K562 (cell line): Measurements from ENCODE around the gene NMBR. TPM values are rescaled to one million over a fixed set of nuclear protein-coding genes. Genes with fewer than 3 reads are reported as not detected.

Experiments used
- ATAC-seq: fragments of 200-7000 bp; cut with Tn5 transposase; 3 replicates; pipeline ENCODE4 v1.9.1; 2020; ENCODE audit warnings: moderate library complexity
- BruUV-seq: library from RNA; stranded (reverse); fragments of 400-500 nt; replicated peaks from 2 replicates; lab custom pipeline; 2021; lab: Mats Ljungman, UMichigan
- CTCF ChIA-PET: fragments of 300-600 bp; formaldehyde crosslinking; extraction: SDS; loops from one replicate; lab custom pipeline; 2021; ENCODE audit warnings: low intra/inter-chr PET ratio; lab: Yijun Ruan, JAX
- POLR2A ChIA-PET: fragments of 300-600, 350-650 bp; sonication (Branson Sonifier 250); formaldehyde crosslinking; extraction: SDS; loops from one replicate; lab custom pipeline; 2021; ENCODE audit warnings: antibody characterized with exemption, inconsistent platforms; lab: Yijun Ruan, JAX
- DNase-seq, 4 experiments: peaks; one replicate each; pipeline versions ENCODE4 v3.0.0 to v3.0.0-alpha.2; 2011 to 2018; ENCODE audit warnings: low spot score in 3 of 4, mixed read lengths in 3 of 4; ENCODE audit errors: extremely low read depth in 1 of 4
- FAIRE-seq: peaks from 2 replicates; lab custom pipeline; 2011; peaks lifted over from hg19 to GRCh38; lab: Jason Lieb, UNC
- H2AFZ ChIP-seq: 2 replicates; pipeline ENCODE4 v1.6.0; 2011; ENCODE audit warnings: low read depth, low read length, control low read depth, inconsistent platforms
- H3K27ac ChIP-seq: fragments of 200-600 bp; 3 replicates; pipeline ENCODE4 v1.8.0; 2011; ENCODE audit warnings: low read depth, mild to moderate bottlenecking, control low read depth, inconsistent platforms, low read length, moderate library complexity, mixed read lengths; ENCODE audit errors: extremely low read depth
- H3K27me3 ChIP-seq, 2 experiments: fragments of 300-600 bp in 1 of 2; 2 replicates in 1 of 2; 3 replicates in 1 of 2; pipeline versions ENCODE4 v1.6.0 to v1.8.0; 2011; ENCODE audit warnings: inconsistent platforms in 2 of 2, low read length in 2 of 2, mild to moderate bottlenecking in 1 of 2, mixed read lengths in 1 of 2, moderate library complexity in 1 of 2; ENCODE audit not compliant: control insufficient read depth in 2 of 2, insufficient read depth in 2 of 2
- H3K36me3 ChIP-seq: fragments of 300-600 bp; 3 replicates; pipeline ENCODE4 v1.8.0; 2011; ENCODE audit warnings: mild to moderate bottlenecking, low read length, inconsistent platforms; ENCODE audit not compliant: control insufficient read depth, insufficient read depth
- H3K4me1 ChIP-seq, 2 experiments: fragments of 200-600 bp in 1 of 2; replicated peaks in 1 of 2; 2 replicates in 1 of 2; 3 replicates in 1 of 2; pipeline versions ENCODE4 v1.5.1 to v1.8.0; 2011; ENCODE audit warnings: inconsistent platforms in 2 of 2, low read length in 2 of 2, mild to moderate bottlenecking in 1 of 2, mixed read lengths in 1 of 2, moderate library complexity in 1 of 2; ENCODE audit not compliant: control insufficient read depth in 2 of 2, insufficient read depth in 2 of 2
- H3K4me2 ChIP-seq: 2 replicates; pipeline ENCODE4 v1.6.1; 2011; ENCODE audit warnings: low read length, control low read depth, inconsistent platforms, mixed read lengths; ENCODE audit not compliant: insufficient read depth
- H3K4me3 ChIP-seq: fragments of 200-600 bp; sonication (generic), shearing (Covaris generic); 2 replicates; pipeline ENCODE4 v1.5.1; 2016; ENCODE audit warnings: control low read depth, inconsistent platforms
- H3K79me2 ChIP-seq: fragments of 200-600 bp; 3 replicates; pipeline ENCODE4 v1.8.0; 2011; ENCODE audit warnings: low read length, inconsistent platforms; ENCODE audit not compliant: control insufficient read depth, insufficient read depth
- H3K9ac ChIP-seq, 2 experiments: 2 replicates each; pipeline versions ENCODE4 v1.6.0 to v1.6.1; 2011; ENCODE audit warnings: low read depth in 2 of 2, low read length in 2 of 2, control low read depth in 1 of 2, inconsistent platforms in 1 of 2, mild to moderate bottlenecking in 1 of 2, mixed read lengths in 1 of 2; ENCODE audit not compliant: insufficient read depth in 1 of 2
- H3K9me1 ChIP-seq: one replicate; pipeline ENCODE4 v1.6.0; 2011; ENCODE audit warnings: inconsistent platforms, mild to moderate bottlenecking, low read length, moderate library complexity; ENCODE audit not compliant: control insufficient read depth, insufficient read depth
- H3K9me3 ChIP-seq: replicated peaks from 2 replicates; pipeline ENCODE4 v1.5.1; 2011; ENCODE audit warnings: low read depth, low read length, inconsistent platforms; ENCODE audit not compliant: control insufficient read depth, insufficient read depth
- H4K20me1 ChIP-seq: replicated peaks from 2 replicates; pipeline ENCODE4 v1.6.1; 2011; ENCODE audit warnings: low read length, inconsistent platforms, mixed read lengths; ENCODE audit not compliant: control insufficient read depth, insufficient read depth
- ARNT ChIP-seq, 2 experiments: fragments of 450-650 bp; IDR thresholded peaks; 2 replicates each; pipeline ENCODE4 v1.6.1; 2016; ENCODE audit warnings: mild to moderate bottlenecking in 1 of 2
- CEBPG ChIP-seq, 3 experiments: fragments of 200-800 bp in 1 of 3; sonication (Bioruptor generic) in 1 of 3; sonication (generic) in 1 of 3; formaldehyde crosslinking in 1 of 3; IDR thresholded peaks in 2 of 3; conservative IDR thresholded peaks in 1 of 3; 2 replicates each; pipeline versions ENCODE4 v1.6.1 to v1.8.0; 2016 to 2022; ENCODE audit warnings: missing compliant biosample characterization in 2 of 3, missing genetic modification characterization in 2 of 3, mild to moderate bottlenecking in 1 of 3, missing genetic modification reagents in 1 of 3
- CREM ChIP-seq: IDR thresholded peaks from 2 replicates; pipeline ENCODE4 v1.6.1; 2014; ENCODE audit warnings: antibody characterized with exemption, low read depth
- ETS2 ChIP-seq: IDR thresholded peaks from 2 replicates; pipeline ENCODE4 v1.6.1; 2016; ENCODE audit warnings: borderline replicate concordance, missing genetic modification characterization, mild to moderate bottlenecking, moderate library complexity, missing compliant biosample characterization; ENCODE audit not compliant: poor library complexity, severe bottlenecking
- EWSR1 ChIP-seq: fragments of 450-650 bp; IDR thresholded peaks from 2 replicates; pipeline ENCODE4 v1.6.1; 2018; ENCODE audit warnings: borderline replicate concordance, mild to moderate bottlenecking, low read depth, moderate library complexity; ENCODE audit not compliant: partially characterized antibody
- GTF2A2 ChIP-seq: IDR thresholded peaks from 2 replicates; pipeline ENCODE4 v1.6.1; 2016; ENCODE audit warnings: mild to moderate bottlenecking, missing genetic modification characterization, missing compliant biosample characterization
- HNRNPH1 ChIP-seq: fragments of 200-400 bp; formaldehyde crosslinking; optimal IDR thresholded peaks from 2 replicates; pipeline ENCODE3; 2017; ENCODE audit warnings: low read depth, mild to moderate bottlenecking, low read length, moderate library complexity
- MCM3 ChIP-seq: fragments of 450-650 bp; IDR thresholded peaks from 2 replicates; pipeline ENCODE4 v1.6.1; 2016
- MTA2 ChIP-seq: fragments of 450-650 bp; IDR thresholded peaks from 2 replicates; pipeline ENCODE4 v1.6.1; 2016; ENCODE audit warnings: low read depth
- NELFE ChIP-seq: IDR thresholded peaks from 2 replicates; pipeline ENCODE4 v1.6.1; 2011; ENCODE audit warnings: mild to moderate bottlenecking; ENCODE audit not compliant: insufficient read depth, insufficient read length
- NONO ChIP-seq, 2 experiments: fragments of 200-400 bp in 1 of 2; fragments of 450-650 bp in 1 of 2; formaldehyde crosslinking in 1 of 2; IDR thresholded peaks; 2 replicates each; pipeline ENCODE4 v1.6.1; 2017; ENCODE audit warnings: low read depth in 2 of 2, mild to moderate bottlenecking in 2 of 2, moderate library complexity in 2 of 2, low read length in 1 of 2
- STAG1 ChIP-seq: sonication (generic); formaldehyde crosslinking; IDR thresholded peaks from 2 replicates; pipeline ENCODE4 v1.5.0; 2020; ENCODE audit warnings: missing genetic modification reagents, borderline replicate concordance
- U2AF1 ChIP-seq: fragments of 200-400 bp; formaldehyde crosslinking; optimal IDR thresholded peaks from 2 replicates; pipeline ENCODE3; 2017; ENCODE audit warnings: mild to moderate bottlenecking, low read depth, low read length, moderate library complexity
- ZNF134 ChIP-seq: fragments of 250-450 bp; sonication (Bioruptor Pico); conservative IDR thresholded peaks from 2 replicates; pipeline ENCODE4 v1.4.0; 2020
- ZNF212 ChIP-seq: fragments of 450-650 bp; formaldehyde crosslinking; IDR thresholded peaks from 2 replicates; pipeline ENCODE4 v1.4.0; 2020; ENCODE audit warnings: mild to moderate bottlenecking
- ZNF23 ChIP-seq: fragments of 250-450 bp; sonication (Bioruptor Pico); IDR thresholded peaks from 2 replicates; pipeline ENCODE4 v1.4.0; 2020; ENCODE audit warnings: mild to moderate bottlenecking
- ZNF431 ChIP-seq: sonication (generic); formaldehyde crosslinking; IDR thresholded peaks from 2 replicates; pipeline ENCODE4 v1.8.0; 2022; ENCODE audit warnings: mild to moderate bottlenecking, missing genetic modification reagents
- ZNF707 ChIP-seq: fragments of 250-450 bp; sonication (Bioruptor Pico); conservative IDR thresholded peaks from 2 replicates; pipeline ENCODE4 v1.8.0; 2022; ENCODE audit warnings: inconsistent platforms, mild to moderate bottlenecking, moderate library complexity
- ZSCAN29 ChIP-seq: fragments of 450-650 bp; IDR thresholded peaks from 2 replicates; pipeline ENCODE4 v1.6.1; 2017
- whole genome bisulfite sequencing: fragments of 100-300 bp; shearing (Covaris generic); methylation state at CpG from one replicate; pipeline ENCODE4 v1.1.6; 2016; ENCODE audit warnings: low coverage, mixed read lengths; ENCODE audit not compliant: insufficient coverage; ENCODE audit errors: missing lambda C conversion rate; 5-methylcytosine and 5-hydroxymethylcytosine counted together
- in situ Hi-C: fragments of 300-500 bp; cut with MboI; formaldehyde crosslinking; loops from 4 replicates; pipeline ENCODE4 v1.15.0; 2018; ENCODE audit warnings: inconsistent platforms, mixed read lengths
- intact Hi-C: fragments of 100-400 bp; cut with micrococcal nuclease; formaldehyde crosslinking; loops from 2 replicates; pipeline ENCODE4 v1.14.2; 2022
- polyA plus RNA-seq, 8 experiments: library from polyadenylated mRNA; depleted of rRNA in 4 of 8; stranded (reverse) in 5 of 8; unstranded in 3 of 8; fragments of >200 nt; fragmentation: Nextera tagmentation in 2 of 8; fragmentation: Illumina TruSeq in 1 of 8; extraction: Ambion mirVana in 2 of 8; extraction: Trizol in 1 of 8; gene quantifications; 2 replicates each; pipeline versions ENCODE4 v1.2.1 to v1.2.3, GENCODE V29; 2011 to 2014; ENCODE audit warnings: inconsistent platforms in 1 of 8, missing spikeins in 1 of 8
- total RNA-seq, 7 experiments: library from RNA; depleted of rRNA in 6 of 7; stranded (reverse); fragments of >200 nt in 6 of 7; fragmentation: Illumina TruSeq in 2 of 7; extraction: Trizol in 2 of 7; gene quantifications; 2 replicates each; pipeline versions ENCODE4 v1.2.1 to v1.2.3, GENCODE V29; 2011 to 2021; ENCODE audit warnings: low replicate concordance in 1 of 7
- TF ChIP-seq, protein P1 (sequence below): fragments of 450-650 bp; IDR thresholded peaks from 2 replicates; pipeline ENCODE4 v1.6.1; 2016; ENCODE audit warnings: antibody characterized with exemption

The NMBR gene
- total and polyA plus RNA-seq, 9 of the 15 experiments (the other 6 are each of a cell fraction or from before 2014, with no cell fraction given) = not detected

- FAIRE-seq (no peak), ATAC-seq (no peak), DNase-seq (no peak)
- BruUV-seq = no TSS peak
- 0% methylated on average over 2 of the region's 2 CpGs for WGBS
- H3K9ac ChIP-seq = no peak overlapping the region
- no peak overlapping the region for H3K4me2 ChIP-seq
- no peaks in the 10 kb centered on the region for H3K79me2 ChIP-seq
- H3K27me3 ChIP-seq = no peaks in the 10 kb centered on the region
- in situ Hi-C loops (loop anchor here (25.0 kb wide), 1 partner anchor 430 kb away; no protein-coding TSS in a partner anchor), intact Hi-C loops (no loop called here)
- no peak overlapping the region for H2AFZ ChIP-seq
- TF ChIP-seq MTA2 (no peak), STAG1 (CRISPR knock-in tag) (no peak), U2AF1 (no peak), ZNF23 (CRISPR knock-in tag) (no peak), HNRNPH1 (no peak), CEBPG (CRISPR knock-in tag; IDR thresholded peaks at IDR 0.05) (no peak), CEBPG (tag; conservative IDR thresholded peaks at IDR 0.05 in 1 of 2, IDR thresholded peaks at IDR 0.05 in 1 of 2) (no peak), ZNF212 (CRISPR knock-in tag) (no peak), ZNF707 (CRISPR knock-in tag) (no peak), NELFE (no peak), NONO (IDR thresholded peaks at IDR 0.05; ENCODE audit: low read depth in 2 of 2, low read length in 1 of 2) (no peak), CREM (no peak), ZNF431 (CRISPR knock-in tag) (no peak), ETS2 (no peak), ZSCAN29 (no peak), GTF2A2 (tag) (no peak), ZNF134 (CRISPR knock-in tag) (no peak), ARNT (IDR thresholded peaks at IDR 0.05) (no peak), MCM3 (no peak), EWSR1 (no peak)
- TF ChIP-seq, protein P1, sequence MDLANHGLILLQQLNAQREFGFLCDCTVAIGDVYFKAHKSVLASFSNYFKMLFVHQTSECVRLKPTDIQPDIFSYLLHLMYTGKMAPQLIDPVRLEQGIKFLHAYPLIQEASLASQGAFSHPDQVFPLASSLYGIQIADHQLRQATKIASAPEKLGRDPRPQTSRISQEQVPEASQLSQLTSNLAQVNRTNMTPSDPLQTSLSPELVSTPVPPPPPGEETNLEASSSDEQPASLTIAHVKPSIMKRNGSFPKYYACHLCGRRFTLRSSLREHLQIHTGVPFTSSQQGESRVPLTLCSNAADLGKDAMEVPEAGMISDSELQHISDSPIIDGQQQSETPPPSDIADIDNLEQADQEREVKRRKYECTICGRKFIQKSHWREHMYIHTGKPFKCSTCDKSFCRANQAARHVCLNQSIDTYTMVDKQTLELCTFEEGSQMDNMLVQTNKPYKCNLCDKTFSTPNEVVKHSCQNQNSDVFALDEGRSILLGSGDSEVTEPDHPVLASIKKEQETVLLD = no peak
- no peak overlapping the region for H3K4me3 ChIP-seq
- CTCF ChIA-PET = no interaction called here
- POLR2A ChIA-PET = no interaction called here
- H3K9me3 ChIP-seq = no peaks in the 10 kb centered on the region
- no peaks in the 10 kb centered on the region for H3K9me1 ChIP-seq
- H3K27ac ChIP-seq = no peak overlapping the region
- no peaks in the 10 kb centered on the region for H4K20me1 ChIP-seq
- no peaks in the 10 kb centered on the region for H3K36me3 ChIP-seq
- no peaks in the 10 kb centered on the region for H3K4me1 ChIP-seq
Observed at GRCh38 chr6:142117366-142117765, 29.6 kb downstream of the NMBR start.
